Body of pancreas (tissue), 4 donors: ENCODE measurements around the gene HIP1.

Source experiments
- POLR2A ChIP-seq, 3 donors: fragments of 450-650 bp; IDR thresholded peaks; one replicate each; pipeline ENCODE4 v1.6.1; 2016; ENCODE audit warnings: antibody characterized with exemption in 3 of 3, mild to moderate bottlenecking in 2 of 3
- TF ChIP-seq, protein P1 (sequence below), 7 experiments: fragments of 450-650 bp in 4 of 7; fragments of 200-600 bp in 3 of 7; sonication (generic) in 3 of 7; IDR thresholded peaks; one replicate each; pipeline ENCODE4 v1.5.1; 2016 to 2019; ENCODE audit warnings: antibody characterized with exemption in 7 of 7

DNA sequence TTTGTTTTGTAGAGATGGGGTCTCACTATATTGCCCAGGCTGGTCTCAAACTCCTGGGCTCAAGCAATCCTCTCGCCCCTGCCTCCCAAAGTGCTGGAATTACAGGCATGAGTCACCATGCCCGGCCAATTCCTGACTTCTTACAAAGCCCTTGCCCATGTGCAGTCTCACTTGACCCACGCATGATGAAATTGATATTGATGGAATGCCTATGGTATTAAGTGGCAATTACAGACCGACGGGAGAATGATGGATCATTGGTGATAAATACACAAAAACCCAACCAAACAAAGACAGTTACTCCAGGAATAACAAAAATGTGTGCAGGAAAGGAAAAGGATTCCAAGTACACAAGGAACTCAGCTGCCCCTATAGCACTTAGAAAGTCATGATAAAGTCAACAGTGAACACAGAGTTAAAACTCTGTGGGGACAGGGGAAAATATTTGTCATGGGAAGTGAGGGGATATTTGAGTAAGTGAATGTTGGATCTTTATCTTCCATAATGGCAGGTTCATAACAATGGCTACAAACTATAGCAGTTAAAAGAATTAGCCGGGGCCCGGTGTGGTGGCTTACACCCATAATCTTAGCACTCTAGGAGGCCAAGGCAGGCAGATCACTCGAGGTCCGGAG, 21.6 kb downstream of the HIP1 start:
- no peak for TF ChIP-seq POLR2A (IDR thresholded peaks at IDR 0.05)
- TF ChIP-seq, protein P1, sequence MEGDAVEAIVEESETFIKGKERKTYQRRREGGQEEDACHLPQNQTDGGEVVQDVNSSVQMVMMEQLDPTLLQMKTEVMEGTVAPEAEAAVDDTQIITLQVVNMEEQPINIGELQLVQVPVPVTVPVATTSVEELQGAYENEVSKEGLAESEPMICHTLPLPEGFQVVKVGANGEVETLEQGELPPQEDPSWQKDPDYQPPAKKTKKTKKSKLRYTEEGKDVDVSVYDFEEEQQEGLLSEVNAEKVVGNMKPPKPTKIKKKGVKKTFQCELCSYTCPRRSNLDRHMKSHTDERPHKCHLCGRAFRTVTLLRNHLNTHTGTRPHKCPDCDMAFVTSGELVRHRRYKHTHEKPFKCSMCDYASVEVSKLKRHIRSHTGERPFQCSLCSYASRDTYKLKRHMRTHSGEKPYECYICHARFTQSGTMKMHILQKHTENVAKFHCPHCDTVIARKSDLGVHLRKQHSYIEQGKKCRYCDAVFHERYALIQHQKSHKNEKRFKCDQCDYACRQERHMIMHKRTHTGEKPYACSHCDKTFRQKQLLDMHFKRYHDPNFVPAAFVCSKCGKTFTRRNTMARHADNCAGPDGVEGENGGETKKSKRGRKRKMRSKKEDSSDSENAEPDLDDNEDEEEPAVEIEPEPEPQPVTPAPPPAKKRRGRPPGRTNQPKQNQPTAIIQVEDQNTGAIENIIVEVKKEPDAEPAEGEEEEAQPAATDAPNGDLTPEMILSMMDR (IDR thresholded peaks at IDR 0.05): no peak
